ENCODE measurements around the gene KIAA0232. TPM values are rescaled to one million over a fixed set of nuclear protein-coding genes. Genes with fewer than 3 reads are reported as not detected.
A peak's percentile ranks its signal among the peaks of the same experiment; 100 is the strongest.

KIAA0232 gene
- total and polyA plus RNA-seq, 12 donors, result 12.8 to 89.6 (median 70.9) TPM

DNA sequence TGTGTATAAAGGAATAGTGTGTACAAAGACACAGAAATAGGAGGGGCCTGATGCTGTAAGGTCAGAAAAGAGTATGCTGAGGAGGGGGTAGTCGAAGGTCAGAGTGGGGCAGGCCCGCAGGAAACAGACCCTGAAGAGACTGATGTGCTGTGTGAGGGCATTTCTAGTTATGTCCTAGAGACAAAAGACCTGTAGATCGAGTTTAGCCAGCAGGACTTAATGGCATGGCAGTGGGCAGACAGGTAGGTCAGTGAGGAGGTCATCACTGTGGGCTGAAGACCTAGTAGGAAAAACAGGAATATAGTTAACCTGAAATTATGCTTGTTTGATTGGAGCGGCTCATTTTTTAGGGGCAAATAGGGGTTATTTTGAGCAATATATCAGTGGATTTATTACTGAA lies 57.1 kb downstream of the KIAA0232 start:
- peak in 2 of 8 donors; percentile 9 to 26 for ATAC-seq
- intact Hi-C loops (cut with DNase I), result no loop called here
- H3K27ac ChIP-seq, result peak overlapping the region in 9 of 10 donors; percentile 13 to 88 (median 77)

DNA sequence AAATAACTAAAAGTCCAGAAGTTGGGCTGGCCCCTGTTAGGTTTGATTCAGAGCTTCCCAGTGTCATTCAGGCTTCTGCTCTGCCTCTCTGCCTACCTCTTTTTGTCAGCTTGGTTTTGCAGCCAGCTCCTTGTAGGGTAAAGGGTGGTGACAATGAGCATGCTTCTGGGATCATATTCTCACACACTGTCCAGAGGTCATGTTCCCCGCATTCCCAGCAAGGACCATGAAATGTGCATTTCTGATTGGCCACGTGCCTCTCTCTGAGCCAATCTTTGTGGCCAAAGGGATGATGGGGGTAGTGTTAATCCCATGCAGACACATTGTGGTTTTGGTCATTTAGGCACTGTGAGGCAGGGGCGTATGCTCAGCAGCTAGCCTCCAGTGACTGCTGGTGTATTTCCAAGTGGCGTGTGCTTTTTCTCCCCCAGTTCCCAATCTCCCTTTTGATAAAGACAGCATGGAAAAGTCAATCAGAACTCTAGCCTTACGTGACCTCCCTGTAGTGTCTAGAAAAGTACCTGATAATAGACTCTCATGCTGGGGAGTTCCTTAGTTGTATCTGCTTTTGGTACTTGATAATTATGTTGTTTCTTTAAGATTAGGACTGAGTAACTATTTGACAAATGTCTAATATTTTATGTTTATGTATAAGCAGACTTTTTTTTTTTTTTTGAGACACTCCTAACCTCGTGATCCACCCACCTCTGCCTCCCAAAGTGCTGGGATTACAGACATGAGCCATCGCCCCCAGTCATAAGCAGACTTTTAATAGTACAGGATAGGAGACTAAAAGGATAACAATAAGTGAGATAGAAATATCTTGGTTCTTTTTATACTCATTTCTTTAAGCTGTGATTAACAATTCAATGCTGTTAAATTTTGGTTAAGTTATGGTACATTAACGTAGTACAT lies 57.8 kb downstream of the KIAA0232 start:
- no peaks in the 10 kb centered on the region for H3K27me3 ChIP-seq
- intact Hi-C loops (cut with DNase I), result no loop called here
- peak overlapping the region in 9 of 10 donors; percentile 13 to 88 (median 77) for H3K27ac ChIP-seq
- ATAC-seq, result peak; percentile 70 to 95 (median 90)
- H3K9me3 ChIP-seq, result no peaks in the 10 kb centered on the region
- WGBS, 2 donors, result 25 to 40% methylated on average over 8 of the region's 8 CpGs
- H3K4me1 ChIP-seq, result peaks cover 3 to 48% (median 34%) of the 10 kb centered on the region in 9 donors
- no peak overlapping the region for H3K4me3 ChIP-seq
- H3K36me3 ChIP-seq, result peaks cover 0 to 41% (median 4%) of the 10 kb centered on the region in 9 donors
- DNase-seq, result peak in 1 of 2 donors; percentile 40
- TF ChIP-seq, protein P1, sequence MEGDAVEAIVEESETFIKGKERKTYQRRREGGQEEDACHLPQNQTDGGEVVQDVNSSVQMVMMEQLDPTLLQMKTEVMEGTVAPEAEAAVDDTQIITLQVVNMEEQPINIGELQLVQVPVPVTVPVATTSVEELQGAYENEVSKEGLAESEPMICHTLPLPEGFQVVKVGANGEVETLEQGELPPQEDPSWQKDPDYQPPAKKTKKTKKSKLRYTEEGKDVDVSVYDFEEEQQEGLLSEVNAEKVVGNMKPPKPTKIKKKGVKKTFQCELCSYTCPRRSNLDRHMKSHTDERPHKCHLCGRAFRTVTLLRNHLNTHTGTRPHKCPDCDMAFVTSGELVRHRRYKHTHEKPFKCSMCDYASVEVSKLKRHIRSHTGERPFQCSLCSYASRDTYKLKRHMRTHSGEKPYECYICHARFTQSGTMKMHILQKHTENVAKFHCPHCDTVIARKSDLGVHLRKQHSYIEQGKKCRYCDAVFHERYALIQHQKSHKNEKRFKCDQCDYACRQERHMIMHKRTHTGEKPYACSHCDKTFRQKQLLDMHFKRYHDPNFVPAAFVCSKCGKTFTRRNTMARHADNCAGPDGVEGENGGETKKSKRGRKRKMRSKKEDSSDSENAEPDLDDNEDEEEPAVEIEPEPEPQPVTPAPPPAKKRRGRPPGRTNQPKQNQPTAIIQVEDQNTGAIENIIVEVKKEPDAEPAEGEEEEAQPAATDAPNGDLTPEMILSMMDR (IDR thresholded peaks at IDR 0.05), result no peak

More for the DNA sequence above, 57.1 kb downstream of the KIAA0232 start:
- H3K4me3 ChIP-seq, result no peak overlapping the region
- H3K36me3 ChIP-seq, result peaks cover 0 to 39% (median 0%) of the 10 kb centered on the region in 9 donors
- WGBS, 2 donors, result 64 to 75% methylated on average over 4 of the region's 4 CpGs
- peaks cover 3 to 41% (median 32%) of the 10 kb centered on the region in 9 donors for H3K4me1 ChIP-seq
- H3K9me3 ChIP-seq, result no peaks in the 10 kb centered on the region
- no peaks in the 10 kb centered on the region for H3K27me3 ChIP-seq
- no peak for DNase-seq
- TF ChIP-seq, protein P1 (IDR thresholded peaks at IDR 0.05), result no peak

DNA sequence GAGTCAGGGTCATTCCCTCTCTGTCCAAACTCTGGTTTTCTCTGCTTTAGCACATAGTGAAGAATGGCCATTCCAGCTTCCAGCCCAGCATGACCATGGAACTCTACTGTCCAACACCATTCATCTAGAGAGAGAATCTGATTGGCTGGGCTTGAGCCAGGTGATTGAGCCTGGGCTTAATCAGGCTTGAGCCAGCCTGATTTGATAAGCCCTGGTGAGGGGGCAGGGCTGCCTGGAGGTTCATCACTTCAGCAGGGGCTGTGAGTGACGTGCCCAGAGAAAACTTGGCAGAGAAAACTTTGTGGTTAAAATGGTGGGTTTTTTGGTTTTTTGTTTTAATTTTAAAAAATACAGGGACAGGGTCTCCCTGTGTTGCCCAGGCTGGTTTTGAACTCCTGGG lies 62.5 kb downstream of the KIAA0232 start:
- 65 to 75% methylated on average over 1 of the region's 1 CpG for WGBS, 2 donors
- H3K36me3 ChIP-seq, result peaks cover 0 to 68% (median 4%) of the 10 kb centered on the region in 9 donors
- DNase-seq, result no peak
- no peaks in the 10 kb centered on the region for H3K27me3 ChIP-seq
- H3K9me3 ChIP-seq, result no peaks in the 10 kb centered on the region
- TF ChIP-seq, protein P1 (IDR thresholded peaks at IDR 0.05), result no peak
- no peak overlapping the region for H3K4me3 ChIP-seq
- peaks cover 5 to 61% (median 35%) of the 10 kb centered on the region in 9 donors for H3K4me1 ChIP-seq
- intact Hi-C loops (cut with DNase I), result loop anchor here in 1 of 10 donors (5.0 kb wide), 1 partner anchor 43 kb away; no protein-coding TSS in a partner anchor
- H3K27ac ChIP-seq, result peak overlapping the region in 2 of 10 donors; percentile 11 to 25
- ATAC-seq, result no peak

DNA sequence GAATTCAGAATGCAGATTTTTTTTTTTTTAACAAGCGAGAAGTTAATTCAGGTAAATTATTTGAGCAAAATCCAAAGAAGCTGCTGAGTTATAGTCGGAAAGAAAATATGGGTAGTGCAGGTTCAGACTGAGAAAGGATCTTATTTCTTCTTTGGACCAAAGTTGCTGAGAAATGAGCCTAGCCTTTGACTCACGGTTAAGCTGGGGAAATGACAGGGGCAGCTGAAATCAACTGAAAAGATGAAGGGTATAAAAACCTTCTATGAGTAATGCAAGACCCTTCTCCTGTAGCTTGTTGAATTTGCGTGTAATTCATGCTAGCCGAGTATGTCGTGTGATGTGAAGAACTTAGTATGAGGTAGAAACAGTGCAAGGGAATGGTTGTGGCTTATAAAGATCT lies 63.0 kb downstream of the KIAA0232 start:
- peak overlapping the region in 1 of 10 donors; percentile 11 for H3K27ac ChIP-seq

More for the DNA sequence above, 63.0 kb downstream of the KIAA0232 start:
- 95 to 97% methylated on average over 6 of the region's 6 CpGs for WGBS, 2 donors
- H3K4me1 ChIP-seq, result peaks cover 5 to 55% (median 31%) of the 10 kb centered on the region in 9 donors
- intact Hi-C loops (cut with DNase I), result loop anchor here in 1 of 10 donors (5.0 kb wide), 1 partner anchor 43 kb away; no protein-coding TSS in a partner anchor
- TF ChIP-seq, protein P1 (IDR thresholded peaks at IDR 0.05), result no peak
- H3K36me3 ChIP-seq, result peaks cover 0 to 73% (median 4%) of the 10 kb centered on the region in 9 donors
- no peak overlapping the region for H3K4me3 ChIP-seq
- no peaks in the 10 kb centered on the region for H3K9me3 ChIP-seq
- ATAC-seq (no peak), DNase-seq (no peak)
- no peaks in the 10 kb centered on the region for H3K27me3 ChIP-seq

All from heart right ventricle (tissue), 16 donors.